SU-DHL-6 (cell line): ENCODE measurements around the gene BANF2.

Source experiments
- EZH2phosphoT487 ChIP-seq: fragments of 200-600 bp; sonication (generic), shearing (Covaris generic); conservative IDR thresholded peaks from 2 replicates; pipeline ENCODE4 v1.6.1; 2018; ENCODE audit warnings: mild to moderate bottlenecking, antibody characterized with exemption, low read length, moderate library complexity, mixed read lengths
- TF ChIP-seq, protein P1 (sequence below): fragments of 200-600 bp; sonication (generic); IDR thresholded peaks from one replicate; pipeline ENCODE4 v1.5.1; 2017; ENCODE audit warnings: antibody characterized with exemption, mild to moderate bottlenecking, low read length, moderate library complexity; ENCODE audit not compliant: insufficient read depth, poor library complexity, severe bottlenecking

DNA sequence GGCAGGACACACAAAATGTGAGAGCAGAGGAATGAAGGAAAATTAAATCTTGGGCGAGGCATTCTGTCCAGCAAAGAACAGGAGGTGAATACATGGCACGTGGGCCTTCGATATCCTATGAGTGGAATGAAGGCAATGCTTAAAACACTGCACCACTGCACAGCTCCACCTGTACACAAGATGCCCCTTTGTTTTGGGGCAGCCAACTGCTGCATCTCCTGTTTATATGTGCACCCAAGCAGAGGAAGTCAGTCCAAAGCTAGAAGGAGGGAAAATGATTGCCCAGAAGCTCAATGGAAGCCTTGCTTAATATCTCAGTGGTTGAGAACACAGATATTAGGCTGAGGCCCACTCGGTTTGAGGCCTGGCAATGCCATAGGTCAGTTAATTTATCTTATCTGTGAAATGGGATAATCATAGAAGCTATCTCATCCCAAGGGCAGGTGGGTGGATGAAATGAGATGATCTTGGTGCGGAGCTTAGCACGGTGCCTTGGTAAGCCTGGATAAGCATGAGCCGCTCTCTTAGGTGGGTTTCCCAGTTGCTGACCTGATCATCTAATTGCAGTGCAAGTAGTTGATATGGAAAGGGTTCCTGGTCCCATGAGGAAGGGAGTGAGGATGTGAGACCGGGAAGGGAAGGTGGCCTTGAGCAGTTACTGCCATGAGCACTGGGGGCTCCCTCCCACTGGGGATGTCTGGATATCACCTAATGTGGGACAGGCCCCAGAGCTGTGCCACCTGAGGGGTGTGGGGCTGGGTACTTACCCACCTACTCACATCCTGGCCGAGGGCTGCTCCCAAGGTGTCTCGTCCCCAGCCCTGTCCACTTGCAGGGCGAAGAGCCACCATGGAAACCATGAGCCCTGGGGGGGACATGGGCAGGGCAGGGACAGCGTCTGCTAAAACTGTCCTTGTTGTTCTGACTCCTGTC lies 9.9 kb downstream of the BANF2 start:
- TF ChIP-seq, protein P1, sequence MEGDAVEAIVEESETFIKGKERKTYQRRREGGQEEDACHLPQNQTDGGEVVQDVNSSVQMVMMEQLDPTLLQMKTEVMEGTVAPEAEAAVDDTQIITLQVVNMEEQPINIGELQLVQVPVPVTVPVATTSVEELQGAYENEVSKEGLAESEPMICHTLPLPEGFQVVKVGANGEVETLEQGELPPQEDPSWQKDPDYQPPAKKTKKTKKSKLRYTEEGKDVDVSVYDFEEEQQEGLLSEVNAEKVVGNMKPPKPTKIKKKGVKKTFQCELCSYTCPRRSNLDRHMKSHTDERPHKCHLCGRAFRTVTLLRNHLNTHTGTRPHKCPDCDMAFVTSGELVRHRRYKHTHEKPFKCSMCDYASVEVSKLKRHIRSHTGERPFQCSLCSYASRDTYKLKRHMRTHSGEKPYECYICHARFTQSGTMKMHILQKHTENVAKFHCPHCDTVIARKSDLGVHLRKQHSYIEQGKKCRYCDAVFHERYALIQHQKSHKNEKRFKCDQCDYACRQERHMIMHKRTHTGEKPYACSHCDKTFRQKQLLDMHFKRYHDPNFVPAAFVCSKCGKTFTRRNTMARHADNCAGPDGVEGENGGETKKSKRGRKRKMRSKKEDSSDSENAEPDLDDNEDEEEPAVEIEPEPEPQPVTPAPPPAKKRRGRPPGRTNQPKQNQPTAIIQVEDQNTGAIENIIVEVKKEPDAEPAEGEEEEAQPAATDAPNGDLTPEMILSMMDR: no peak
- no peak for TF ChIP-seq EZH2phosphoT487
